HG03066 (cell line): ENCODE measurements around the gene GPI.
"Not testable (repeated sequence)": the region's sequence is repeated elsewhere in the genome, so short reads cannot be mapped to it uniquely, and the experiment has no call there.

Experiments used
- ATAC-seq: cut with Tn5 transposase; IDR thresholded peaks from one replicate; pipeline ENCODE4 v1.9.1; 2021; ENCODE audit warnings: low read depth; ENCODE audit not compliant: unreplicated experiment

GPI gene

DNA sequence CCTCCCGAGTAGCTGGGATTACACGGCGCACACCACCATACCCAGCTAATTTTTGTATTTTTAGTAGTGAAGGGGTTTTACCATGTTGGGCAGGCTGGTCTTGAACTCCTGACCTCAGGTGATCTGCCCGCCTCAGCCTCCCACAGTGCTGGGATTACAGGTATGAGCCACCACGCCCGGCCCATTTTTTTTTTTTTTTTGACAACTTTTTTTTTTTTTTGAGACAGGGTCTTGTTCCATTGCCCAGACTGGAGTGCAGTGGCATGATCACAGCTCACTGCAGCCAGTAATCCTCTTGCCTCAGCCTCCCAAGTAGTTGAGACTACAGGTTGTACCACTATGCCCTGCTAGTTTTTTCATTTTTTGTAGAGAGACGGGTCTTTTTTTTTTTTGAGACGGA lies 35.8 kb downstream of the GPI start:
- not testable (repeated sequence) for ATAC-seq

- no peak for ATAC-seq
Observed at GRCh38 chr19:34402074-34402600, 37.1 kb downstream of the GPI start.

- ATAC-seq, result no peak
Observed at GRCh38 chr19:34403784-34404108, 38.8 kb downstream of the GPI start.

DNA sequence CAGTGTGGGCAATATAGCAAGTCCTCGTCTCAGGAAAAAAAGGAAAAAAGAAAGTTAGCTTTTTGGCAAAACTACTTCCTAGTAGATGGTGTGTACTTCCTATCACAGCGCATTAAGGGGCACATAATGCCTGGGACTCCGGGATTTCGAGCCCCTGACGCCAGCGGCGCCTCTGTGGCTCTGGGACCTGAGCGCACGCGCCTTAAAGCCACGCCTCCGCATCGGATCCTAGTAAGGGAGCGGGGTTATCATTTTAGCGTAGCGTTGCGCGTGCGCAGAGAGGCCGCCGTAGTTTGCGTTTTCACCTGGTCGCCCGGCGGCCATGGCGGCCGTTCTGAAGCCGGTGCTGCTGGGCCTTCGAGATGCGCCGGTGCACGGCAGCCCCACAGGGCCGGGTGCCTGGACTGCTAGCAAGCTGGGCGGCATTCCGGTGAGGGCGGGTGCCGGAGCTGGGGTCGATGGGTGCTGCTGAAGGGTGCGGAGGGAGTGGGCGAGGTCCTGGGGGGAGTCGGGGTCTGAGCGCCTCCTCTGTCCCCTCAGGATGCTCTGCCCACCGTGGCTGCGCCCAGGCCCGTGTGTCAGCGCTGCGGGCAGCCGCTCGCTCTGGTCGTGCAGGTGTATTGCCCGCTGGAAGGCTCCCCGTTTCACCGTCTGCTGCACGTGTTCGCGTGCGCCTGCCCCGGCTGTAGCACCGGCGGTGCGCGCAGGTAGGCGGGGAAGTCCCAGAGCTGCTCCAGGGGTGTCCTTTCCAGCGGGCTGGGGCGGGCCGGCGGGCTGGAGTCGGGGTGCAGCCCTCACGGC lies 39.3 kb downstream of the GPI start, which contains the start of gene PDCD2L:
Gene PDCD2L, plus strand, starts transcription at position 291 of the 801 bp plus-strand sequence. Its CDS starts 32 bp downstream, at position 323.
- peak; percentile 76 for ATAC-seq

DNA sequence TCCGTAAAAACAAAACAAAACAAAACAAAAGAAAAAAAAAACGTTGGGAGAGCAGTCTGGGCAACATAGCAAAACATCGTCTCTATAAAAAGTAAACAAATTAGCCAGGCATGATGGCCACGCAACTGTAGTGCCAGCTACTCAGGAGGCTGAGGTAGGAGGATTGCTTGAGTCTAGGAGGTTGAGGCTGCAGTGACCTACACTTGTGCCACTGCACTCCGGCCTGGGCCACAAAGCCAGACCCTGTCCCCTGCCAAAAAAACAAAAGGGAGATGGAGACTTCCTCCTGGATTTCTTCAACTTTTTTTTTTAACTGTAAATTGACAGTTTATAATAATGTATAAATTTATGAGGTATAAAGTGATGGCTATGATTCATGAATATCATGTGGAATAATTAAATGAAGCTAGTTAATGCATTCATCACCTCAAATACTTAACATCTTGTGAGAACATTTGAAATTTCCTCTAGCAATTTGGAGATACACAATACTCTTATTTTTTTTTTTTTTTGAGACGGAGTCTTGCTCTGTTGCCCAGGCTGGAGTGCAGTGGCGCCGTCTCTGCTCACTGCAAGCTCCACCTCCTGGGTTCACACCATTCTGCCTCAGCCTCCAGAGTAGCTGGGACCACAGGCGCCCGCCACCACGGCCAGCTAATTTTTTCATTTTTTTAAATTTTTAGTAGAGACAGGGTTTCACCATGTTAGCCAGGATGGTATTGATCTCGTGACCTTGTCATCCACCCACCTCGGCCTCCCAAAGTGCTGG lies 41.1 kb downstream of the GPI start:
- no peak for ATAC-seq

DNA sequence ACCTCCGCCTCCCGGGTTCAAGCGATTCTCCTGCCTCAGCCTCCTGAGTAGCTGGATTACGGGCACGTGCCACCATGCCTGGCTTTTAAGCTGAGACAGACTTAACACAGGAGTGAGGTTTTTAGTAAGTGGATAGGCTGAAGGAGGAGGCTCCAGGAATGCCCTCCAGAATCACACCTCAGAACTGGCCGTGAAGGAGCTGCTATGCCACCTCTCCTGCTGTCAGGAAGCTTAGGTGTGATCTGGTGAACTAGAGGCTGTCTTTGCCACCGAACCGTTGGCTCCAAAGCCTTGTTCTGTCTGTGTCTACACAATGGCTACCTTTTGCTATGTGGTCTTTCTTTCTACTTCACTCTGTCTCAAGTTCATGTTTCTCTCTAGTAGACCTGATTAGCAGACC lies 43.4 kb downstream of the GPI start:
- ATAC-seq, result no peak

DNA sequence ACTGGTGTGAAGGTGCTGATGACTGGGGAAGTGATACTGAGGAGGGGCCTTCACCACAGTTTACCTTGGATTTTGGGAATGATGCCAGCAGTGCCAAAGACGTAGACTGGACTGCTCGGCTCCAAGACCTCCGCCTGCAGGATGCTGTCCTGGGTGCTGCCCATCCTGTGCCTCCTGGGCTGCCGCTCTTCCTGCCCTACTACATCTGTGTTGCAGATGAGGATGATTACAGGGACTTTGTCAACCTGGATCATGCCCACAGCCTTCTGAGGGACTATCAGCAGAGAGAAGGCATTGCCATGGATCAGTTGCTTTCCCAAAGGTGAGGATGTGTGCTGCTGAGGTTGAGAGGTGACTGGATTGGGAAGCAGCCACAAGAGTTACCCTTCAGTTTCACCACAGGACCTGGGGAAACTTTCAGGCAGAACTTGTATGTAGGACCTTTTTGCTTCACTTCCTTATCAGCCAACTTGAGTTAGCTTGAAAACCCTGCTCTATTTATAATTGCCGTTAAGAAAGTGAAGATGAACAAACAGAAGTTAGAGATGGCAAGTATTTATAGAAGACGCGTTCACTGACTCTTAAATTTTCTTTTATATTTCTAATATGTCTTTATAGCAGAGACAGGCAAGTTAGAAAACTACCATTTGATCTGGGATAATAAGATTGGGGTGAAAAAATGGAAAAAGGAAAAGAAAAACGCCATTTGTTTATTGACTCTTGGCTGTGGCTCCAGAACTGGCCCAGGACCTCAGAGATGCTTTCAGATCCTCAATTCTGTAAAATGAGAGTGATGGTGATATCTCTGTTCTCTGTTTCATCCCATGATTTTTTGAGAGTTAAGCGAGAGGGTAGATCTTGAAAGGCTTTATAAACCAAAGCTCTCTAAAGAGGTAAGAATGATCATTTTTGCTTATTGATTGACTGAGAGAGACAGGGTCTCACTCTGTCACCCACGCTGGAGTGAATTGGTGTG lies 44.5 kb downstream of the GPI start:
- ATAC-seq, result no peak

GRCh38 chr19:34411216-34411615 lies 46.2 kb downstream of the GPI start:
- no peak for ATAC-seq

DNA sequence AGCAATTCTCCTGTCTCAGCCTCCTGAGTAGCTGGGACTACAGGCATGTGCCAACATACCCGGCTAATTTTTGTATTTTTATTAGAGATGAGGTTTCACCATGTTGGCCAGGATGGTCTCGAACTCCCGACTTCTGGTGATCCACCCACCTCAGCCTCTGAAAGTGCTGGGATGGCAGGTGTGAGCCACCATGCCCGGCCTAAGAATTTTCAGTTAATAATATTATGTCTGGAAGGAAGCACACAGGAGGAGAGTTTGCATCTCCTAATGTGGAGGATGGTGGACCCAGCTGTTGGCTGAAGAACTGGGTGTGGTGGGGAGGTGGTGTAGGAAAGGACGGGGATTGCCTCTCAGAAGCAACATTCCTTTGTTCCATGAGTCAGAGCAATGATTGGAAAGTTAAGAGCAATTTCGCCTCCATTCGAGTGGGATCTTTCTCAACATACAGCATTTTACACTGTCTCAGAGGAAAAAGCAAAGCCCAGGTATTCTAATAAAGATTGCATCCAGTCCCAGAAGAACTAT lies 51.1 kb downstream of the GPI start:
- no peak for ATAC-seq

DNA sequence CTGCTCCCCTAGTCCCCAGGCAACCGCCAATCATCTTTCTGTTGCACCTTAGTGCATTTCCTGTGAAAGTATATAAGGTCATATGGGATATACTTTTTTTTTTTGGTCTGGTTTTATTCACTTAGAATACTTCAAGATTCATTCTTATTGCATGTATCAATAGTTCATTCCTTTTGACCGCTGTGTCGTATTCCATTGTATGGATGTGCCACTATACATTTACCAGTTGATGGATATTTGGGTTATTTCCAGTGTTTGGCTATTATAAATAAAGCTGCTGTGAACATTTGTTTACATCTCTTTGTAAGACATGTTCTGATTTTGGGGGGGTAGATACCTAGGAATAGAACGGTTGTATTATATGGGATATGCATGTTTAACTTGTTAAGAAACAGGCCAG lies 53.3 kb downstream of the GPI start:
- ATAC-seq, result no peak

- no peak for ATAC-seq
Observed at GRCh38 chr19:34426096-34426661, 61.2 kb downstream of the GPI start.

DNA sequence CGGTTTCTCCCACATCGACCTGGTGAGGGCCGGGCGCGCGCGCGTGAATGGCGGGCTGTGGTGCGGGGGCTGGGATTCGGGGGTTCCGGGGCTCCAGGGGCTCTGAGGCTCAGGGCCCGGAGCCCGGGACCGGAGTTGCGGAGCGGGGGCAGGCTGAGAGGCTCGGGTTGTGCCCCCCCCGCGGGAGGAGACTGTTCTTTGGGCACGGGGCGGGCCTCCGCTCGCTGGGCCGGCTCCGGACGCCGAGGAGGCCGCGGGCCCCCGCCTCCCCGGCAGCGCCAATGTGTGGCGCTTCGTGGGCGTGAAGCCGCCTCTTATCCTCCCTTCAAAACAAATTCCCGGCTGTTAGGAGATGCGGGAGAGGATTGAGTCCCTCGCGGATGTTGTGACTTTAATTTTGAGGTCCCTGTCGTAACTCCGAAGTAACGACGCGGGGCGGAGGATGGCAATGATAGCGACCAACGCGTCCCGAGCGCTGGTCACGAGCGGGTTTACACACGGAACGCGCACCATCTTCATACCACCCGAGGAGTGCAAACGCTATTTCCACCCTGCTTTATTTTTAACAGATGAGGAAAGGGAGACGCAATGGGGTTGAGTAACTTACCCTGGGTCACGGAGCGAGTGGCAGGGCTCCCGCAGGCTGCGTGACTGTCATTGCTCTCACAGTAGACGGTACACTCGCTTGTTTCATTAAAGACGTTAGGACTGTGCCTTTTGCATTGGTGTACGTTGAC lies 63.7 kb downstream of the GPI start:
- peak; percentile 42 for ATAC-seq

DNA sequence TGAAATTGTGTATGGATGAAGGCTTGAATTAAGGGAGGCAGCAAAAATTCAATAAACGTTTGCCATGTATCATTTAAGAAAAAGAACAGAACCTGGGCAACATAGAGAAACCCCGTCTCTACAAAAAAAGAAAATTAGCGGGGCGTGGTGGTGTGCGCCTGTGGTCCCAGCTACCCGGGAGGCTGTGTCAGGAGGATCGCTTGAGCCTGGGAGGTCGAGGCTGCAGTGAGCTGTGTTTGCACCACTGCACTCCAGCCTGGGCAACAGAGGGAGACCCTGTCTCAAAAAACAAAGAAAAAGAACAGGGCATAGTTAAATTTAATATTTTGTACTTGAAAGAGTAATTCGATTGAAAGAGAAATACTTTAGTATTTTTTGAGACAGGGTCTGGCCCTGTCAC lies 64.6 kb downstream of the GPI start:
- no peak for ATAC-seq

DNA sequence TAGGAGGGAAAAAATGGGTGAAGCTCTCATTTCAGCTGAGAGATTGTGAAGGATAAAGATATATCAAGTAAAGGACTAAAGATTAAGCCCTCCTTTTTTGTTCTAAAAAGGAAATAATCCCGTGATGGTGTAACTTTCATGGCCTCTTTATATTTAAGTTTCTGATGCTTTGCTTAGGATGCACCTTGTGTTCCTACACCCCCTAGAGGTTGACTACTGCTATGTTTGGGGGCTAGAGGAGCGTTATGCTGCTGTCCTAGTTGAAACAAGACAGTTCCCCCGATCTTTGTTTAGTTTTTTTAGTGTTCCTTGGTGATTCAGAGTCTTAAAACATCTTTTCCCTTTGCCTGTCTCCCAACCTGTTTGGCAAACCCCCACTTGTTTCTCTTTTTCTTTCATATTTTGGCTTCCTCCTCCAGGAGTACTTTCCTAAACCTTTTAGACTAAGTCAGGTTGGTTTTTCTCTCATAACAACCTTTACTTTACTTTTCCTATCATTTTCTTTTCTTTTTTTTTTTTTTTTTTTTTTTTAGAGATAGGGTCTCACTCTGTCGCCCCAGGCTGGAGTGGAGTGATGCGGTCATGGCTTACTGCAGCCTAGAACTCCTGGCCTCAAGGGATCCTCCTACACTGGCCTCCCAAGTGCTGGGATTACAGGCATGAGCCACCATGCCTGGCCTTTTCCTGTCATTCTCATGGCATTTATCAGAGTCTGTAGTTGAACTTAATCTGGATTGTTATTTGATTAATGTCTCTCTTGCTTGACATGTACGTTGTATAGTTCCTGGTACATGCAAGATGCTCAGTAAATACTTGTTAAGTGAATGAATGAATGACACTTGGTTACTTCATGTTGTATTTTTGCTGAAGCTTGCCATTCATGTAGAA lies 66.0 kb downstream of the GPI start:
- ATAC-seq, result no peak

- no peak for ATAC-seq
Observed at GRCh38 chr19:34431681-34432402, 66.8 kb downstream of the GPI start.

GRCh38 chr19:34432797-34433196 lies 67.8 kb downstream of the GPI start:
- ATAC-seq, result no peak

- no peak for ATAC-seq
Observed at GRCh38 chr19:34436716-34437115, 71.7 kb downstream of the GPI start.

DNA sequence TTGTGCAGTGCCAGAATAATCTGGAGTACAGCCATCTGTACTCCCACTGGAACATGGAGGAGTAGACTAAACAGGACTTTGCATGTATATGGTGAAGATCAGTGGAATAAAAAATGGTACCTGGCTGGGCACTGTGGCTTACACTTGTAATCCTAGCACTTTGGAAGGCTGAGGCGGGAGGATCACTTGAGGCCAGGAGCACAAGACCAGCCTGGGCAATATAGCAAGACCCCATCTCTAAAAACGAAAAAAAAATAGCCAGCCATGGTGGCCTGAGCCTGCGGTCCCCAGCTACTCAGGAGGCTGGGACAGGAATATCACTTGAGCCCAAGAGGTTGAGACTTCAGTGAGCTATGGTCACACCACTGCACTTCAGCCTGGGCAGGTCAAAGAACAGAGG lies 83.2 kb downstream of the GPI start:
- ATAC-seq, result no peak
